HAP-1 (cell line): Measurements from ENCODE around the gene ISL1.
A peak's percentile ranks its signal among the peaks of the same experiment; 100 is the strongest.

Source experiments
- DNase-seq, 2 experiments: peaks; one replicate each; pipeline ENCODE4 v3.0.0-alpha.2; 2016 to 2020; ENCODE audit warnings: low spot score in 2 of 2
- H3K27me3 ChIP-seq: fragments of 250-450 bp; sonication (Bioruptor Pico); 2 replicates; pipeline ENCODE4 v1.5.1; 2020; ENCODE audit warnings: low read depth, mild to moderate bottlenecking, moderate library complexity
- H3K36me3 ChIP-seq: fragments of 250-450 bp; sonication (Bioruptor Pico); replicated peaks from 2 replicates; pipeline ENCODE4 v1.5.1; 2020; ENCODE audit warnings: mild to moderate bottlenecking
- H3K4me1 ChIP-seq: fragments of 250-450 bp; sonication (Bioruptor Pico); 2 replicates; pipeline ENCODE4 v1.5.1; 2020; ENCODE audit warnings: mild to moderate bottlenecking
- H3K4me3 ChIP-seq: fragments of 250-450 bp; sonication (Bioruptor Pico); 2 replicates; pipeline ENCODE4 v1.5.1; 2020; ENCODE audit warnings: mild to moderate bottlenecking, moderate library complexity
- H3K9me3 ChIP-seq: fragments of 250-450 bp; sonication (Bioruptor Pico); 2 replicates; pipeline ENCODE4 v1.5.1; 2020; ENCODE audit warnings: mild to moderate bottlenecking, moderate library complexity
- in situ Hi-C: fragments of 300-500 bp; cut with MboI; formaldehyde crosslinking; loops from 3 replicates; pipeline ENCODE4 v1.14.3; 2020; ENCODE audit warnings: low sequenced_read_pairs, inconsistent platforms, mixed read lengths

ISL1 gene

DNA sequence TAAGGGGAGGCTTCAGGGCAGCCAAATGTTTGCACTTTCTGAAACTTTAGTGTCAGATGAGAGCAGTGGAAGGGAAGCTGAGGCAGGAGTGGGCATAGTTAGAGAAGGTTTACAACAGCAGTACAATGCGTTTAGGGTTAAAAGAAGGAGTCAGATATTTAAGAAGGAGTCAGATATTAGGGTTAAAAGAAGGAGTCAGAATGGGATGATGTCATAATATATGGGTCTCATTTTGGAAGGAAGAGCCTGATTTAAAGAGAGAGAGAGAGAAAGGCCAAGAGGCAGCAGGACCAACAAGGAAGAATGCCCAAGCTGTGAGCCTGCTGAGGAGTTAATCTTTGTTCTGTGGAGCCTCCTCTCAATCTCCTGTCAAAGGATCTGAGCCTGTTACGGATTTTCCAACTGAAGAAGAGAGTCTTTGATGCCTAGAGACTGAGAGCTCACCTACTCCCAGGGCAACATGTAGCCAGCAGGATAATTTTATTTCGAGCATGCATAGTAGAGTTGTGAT lies 9.5 kb downstream of the ISL1 start:
- H3K4me3 ChIP-seq = no peak overlapping the region
- H3K27me3 ChIP-seq = no peaks in the 10 kb centered on the region
- no peak for DNase-seq
- peaks cover 3% of the 10 kb centered on the region; the same call in 1 of the 2 replicates for H3K4me1 ChIP-seq
- in situ Hi-C loops = no loop called here
- H3K9me3 ChIP-seq = no peaks in the 10 kb centered on the region
- no peaks in the 10 kb centered on the region; the same call in 1 of the 2 replicates for H3K36me3 ChIP-seq

DNA sequence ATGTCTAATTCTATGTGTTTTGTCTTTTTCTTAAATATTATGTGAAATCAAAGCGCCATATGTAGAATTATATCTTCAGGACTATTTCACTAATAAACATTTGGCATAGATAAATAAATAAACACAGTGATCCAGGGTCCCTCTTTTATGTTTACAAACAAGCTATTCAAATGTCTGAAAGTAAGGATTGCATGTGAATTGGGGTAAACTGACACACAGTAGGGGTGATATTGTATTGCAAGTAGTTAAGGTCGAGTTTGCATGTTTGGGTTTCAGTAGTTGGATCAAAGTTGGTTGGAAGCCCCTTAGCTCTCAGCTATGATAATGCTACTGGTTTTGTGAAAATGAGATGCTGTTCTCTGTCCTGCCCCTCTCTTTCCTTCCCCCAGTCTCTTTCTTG lies 11.4 kb downstream of the ISL1 start:
- in situ Hi-C loops = no loop called here
- Histone ChIP-seq H3K4me1 (0 out of 2 replicates have a peak, but pooled peaks cover 3% of the 10 kb centered on the region), H3K36me3 (no peaks in the 10 kb centered on the region; the same call in 1 of the 2 replicates), H3K4me3 (no peak overlapping the region), H3K27me3 (no peaks in the 10 kb centered on the region), H3K9me3 (no peaks in the 10 kb centered on the region)
- DNase-seq = no peak

DNA sequence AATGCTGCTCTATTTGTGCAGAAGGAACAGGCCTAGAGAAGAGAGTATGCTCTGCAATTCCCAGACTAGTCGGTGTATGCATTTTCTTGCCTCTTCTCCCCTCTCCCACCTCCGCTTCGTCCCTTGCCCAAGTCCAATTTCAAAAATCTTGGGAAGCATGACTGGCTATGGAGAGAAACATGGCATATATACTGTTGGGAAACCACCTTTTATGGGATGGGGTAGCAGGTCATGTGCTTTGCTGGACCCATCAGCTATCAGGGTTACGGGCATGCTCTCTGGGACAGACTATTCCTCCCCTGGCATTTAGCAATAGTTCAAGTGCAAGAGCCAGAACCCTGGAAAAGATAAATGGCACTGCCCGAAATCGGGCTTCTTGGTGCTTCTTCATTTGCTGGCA lies 12.0 kb downstream of the ISL1 start:
- Histone ChIP-seq H3K4me1 (0 out of 2 replicates have a peak, but pooled peaks cover 3% of the 10 kb centered on the region), H3K9me3 (no peaks in the 10 kb centered on the region), H3K27me3 (no peaks in the 10 kb centered on the region), H3K36me3 (no peaks in the 10 kb centered on the region; the same call in 1 of the 2 replicates), H3K4me3 (no peak overlapping the region)
- DNase-seq = no peak
- in situ Hi-C loops = no loop called here

DNA sequence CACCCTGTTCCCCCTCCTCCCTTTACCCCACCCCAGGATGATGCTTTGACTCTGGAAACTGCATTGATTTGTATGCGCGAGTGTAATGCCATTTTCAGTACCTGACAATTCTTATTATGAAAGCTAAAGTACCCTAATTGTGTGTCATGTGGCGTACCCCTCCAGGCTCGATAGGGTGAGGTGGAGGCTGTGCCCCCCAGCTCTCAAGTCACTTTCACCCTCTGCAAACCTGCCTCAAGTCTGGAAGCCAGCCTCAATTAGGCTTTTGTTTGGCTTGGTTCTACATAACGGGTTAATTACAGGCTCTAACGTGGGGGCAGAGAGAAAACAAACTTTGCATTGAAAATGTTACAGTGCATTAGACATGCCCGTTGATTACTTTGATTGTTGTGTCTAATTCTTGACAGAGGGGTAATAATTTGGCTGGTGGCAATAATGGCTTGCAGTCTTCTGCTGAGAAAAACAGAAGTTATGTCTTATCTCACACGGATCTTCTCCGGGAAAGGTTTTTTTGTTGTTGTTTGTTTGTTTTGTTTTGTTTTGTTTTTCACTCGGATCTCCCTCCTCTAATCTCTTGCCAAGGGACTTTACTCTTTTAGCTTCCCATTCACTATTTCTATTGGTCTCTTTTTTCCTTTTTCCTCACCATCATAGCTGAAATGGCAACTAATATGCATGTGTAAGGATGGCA lies 12.6 kb downstream of the ISL1 start:
- Histone ChIP-seq H3K4me1 (0 out of 2 replicates have a peak, but pooled peaks cover 3% of the 10 kb centered on the region), H3K9me3 (no peaks in the 10 kb centered on the region), H3K4me3 (no peak overlapping the region), H3K27me3 (no peaks in the 10 kb centered on the region), H3K36me3 (no peaks in the 10 kb centered on the region; the same call in 1 of the 2 replicates)
- in situ Hi-C loops = no loop called here
- no peak for DNase-seq

DNA sequence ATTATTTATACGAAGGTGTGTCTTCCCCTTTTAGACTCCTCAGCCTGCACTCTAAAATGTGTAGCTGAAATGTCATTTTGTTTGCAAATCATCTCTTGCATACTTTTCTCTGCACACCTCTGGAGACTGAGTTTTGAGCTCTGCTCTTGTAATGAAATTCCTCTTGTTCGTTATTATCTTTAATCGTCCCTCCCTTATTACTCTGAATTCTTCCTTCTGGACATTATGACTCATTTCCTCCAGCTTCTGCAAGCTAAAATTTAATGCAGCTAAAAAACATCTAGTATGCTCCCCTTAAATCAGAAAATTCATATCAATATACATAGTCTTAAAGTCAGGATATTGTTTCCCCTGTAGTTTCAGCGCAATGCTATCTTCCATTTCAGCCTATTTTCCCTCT lies 13.5 kb downstream of the ISL1 start:
- in situ Hi-C loops = no loop called here
- Histone ChIP-seq H3K27me3 (no peaks in the 10 kb centered on the region), H3K4me1 (0 out of 2 replicates have a peak, but pooled peaks cover 3% of the 10 kb centered on the region), H3K4me3 (no peak overlapping the region), H3K36me3 (no peaks in the 10 kb centered on the region; the same call in 1 of the 2 replicates), H3K9me3 (no peaks in the 10 kb centered on the region)
- DNase-seq = no peak

DNA sequence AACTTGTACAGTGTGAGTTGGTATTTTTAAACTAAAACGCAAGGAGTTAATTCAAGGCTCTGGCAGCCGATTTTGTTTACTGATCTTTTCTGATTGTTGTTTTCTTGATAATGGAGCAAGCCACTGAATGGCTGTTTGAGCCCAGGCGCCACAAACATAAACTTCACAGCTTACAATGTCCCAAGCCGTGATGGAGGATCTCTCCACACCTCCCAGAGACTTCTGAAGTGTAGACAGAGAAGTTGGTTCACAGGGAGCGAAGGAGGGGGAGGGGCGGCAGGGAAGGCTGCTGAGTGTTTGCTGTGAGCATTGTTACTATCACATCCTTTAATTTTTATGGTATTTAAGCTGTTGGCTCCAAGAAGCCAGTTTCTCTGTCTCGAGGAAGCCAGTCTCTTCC lies 14.7 kb downstream of the ISL1 start:
- no peak for DNase-seq
- Histone ChIP-seq H3K27me3 (no peaks in the 10 kb centered on the region), H3K4me3 (no peak overlapping the region), H3K36me3 (no peaks in the 10 kb centered on the region; the same call in 1 of the 2 replicates), H3K9me3 (no peaks in the 10 kb centered on the region), H3K4me1 (0 out of 2 replicates have a peak, but pooled peaks cover 3% of the 10 kb centered on the region)
- in situ Hi-C loops = no loop called here

DNA sequence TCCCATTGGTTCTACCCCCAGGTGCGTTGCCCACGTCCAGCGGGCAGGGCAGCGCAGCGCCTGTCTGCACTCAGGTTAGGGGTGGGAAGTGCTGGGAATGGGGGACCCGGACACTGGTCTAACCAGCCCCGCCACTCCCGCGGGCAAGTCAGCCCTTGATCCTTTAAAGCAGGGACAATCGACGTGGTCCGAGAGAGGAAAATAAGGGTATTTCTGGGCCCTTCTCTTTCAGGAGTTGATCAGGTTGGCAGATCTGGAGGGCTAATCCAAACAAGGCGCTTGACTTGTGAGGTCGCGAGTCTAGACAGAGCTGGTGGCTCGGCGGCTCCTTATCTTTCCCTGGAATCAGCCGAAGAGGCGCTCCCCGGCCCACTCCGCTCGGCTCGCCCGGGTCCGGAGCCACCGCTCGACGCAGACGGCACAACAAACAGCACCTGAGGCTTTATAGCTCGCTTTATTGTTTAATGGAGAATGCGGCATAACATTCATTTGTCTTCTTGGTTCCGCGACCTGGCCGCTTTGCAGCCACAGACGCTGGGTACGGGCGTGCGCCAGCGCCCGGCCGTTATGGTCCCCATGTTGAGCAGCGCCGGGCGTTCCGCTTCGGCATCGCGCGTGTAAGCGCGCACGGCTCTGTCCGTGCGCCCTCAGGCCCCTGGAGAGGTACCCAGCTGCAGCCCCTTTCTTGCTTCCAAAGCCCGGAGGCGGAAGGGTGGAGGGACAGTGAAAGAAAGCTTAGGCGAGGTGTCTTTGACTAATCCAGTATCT lies 15.8 kb downstream of the ISL1 start:
- Histone ChIP-seq H3K36me3 (no peaks in the 10 kb centered on the region; the same call in 1 of the 2 replicates), H3K9me3 (no peaks in the 10 kb centered on the region), H3K4me3 (no peak overlapping the region), H3K4me1 (0 out of 2 replicates have a peak, but pooled peaks cover 3% of the 10 kb centered on the region), H3K27me3 (no peaks in the 10 kb centered on the region)
- in situ Hi-C loops = no loop called here
- DNase-seq = no peak

DNA sequence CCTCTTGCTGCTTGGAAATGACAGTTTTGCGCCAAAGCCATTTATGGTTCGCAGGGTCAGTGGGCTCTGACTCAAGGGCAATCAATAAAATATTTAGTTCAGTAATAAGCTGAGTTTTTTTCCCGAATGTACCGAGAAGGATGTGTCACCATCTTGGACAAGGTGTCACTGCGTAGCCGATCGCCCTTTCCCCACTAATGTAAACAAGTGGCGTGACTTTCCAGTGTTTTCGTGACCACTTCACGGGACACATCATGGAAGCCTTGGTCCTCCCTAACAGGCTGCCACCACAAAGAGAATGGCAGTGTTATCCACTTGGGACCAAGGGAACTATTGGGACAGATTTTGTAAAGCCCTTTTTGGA lies 16.4 kb downstream of the ISL1 start:
- Histone ChIP-seq H3K36me3 (no peaks in the 10 kb centered on the region), H3K9me3 (no peaks in the 10 kb centered on the region), H3K4me1 (0 out of 2 replicates have a peak, but pooled peaks cover 3% of the 10 kb centered on the region), H3K4me3 (no peak overlapping the region), H3K27me3 (no peaks in the 10 kb centered on the region)
- in situ Hi-C loops = no loop called here
- DNase-seq = no peak

DNA sequence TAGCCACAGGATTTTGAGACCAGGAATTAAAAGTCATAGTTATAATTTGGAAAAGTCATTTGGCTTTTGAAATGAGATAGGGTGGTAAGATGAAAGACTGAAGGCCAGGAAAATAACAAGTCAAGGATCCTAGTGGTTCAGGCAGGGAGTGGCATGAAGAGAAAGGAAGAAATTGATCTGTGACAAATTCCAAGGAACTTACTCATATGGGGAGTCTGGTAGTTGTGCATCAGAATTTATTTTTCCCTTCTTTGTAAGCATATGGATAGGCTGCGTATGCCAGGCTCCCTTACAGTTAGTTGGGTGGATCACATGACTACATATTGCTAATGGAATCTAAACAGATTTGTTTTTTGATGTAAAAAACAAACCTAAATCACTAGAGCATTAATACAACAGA lies 21.0 kb downstream of the ISL1 start:
- no peaks in the 10 kb centered on the region for H3K4me1 ChIP-seq
- no peak for DNase-seq
- no peaks in the 10 kb centered on the region for H3K9me3 ChIP-seq
- no peaks in the 10 kb centered on the region for H3K36me3 ChIP-seq
- H3K4me3 ChIP-seq = no peak overlapping the region
- in situ Hi-C loops = no loop called here
- H3K27me3 ChIP-seq = no peaks in the 10 kb centered on the region

DNA sequence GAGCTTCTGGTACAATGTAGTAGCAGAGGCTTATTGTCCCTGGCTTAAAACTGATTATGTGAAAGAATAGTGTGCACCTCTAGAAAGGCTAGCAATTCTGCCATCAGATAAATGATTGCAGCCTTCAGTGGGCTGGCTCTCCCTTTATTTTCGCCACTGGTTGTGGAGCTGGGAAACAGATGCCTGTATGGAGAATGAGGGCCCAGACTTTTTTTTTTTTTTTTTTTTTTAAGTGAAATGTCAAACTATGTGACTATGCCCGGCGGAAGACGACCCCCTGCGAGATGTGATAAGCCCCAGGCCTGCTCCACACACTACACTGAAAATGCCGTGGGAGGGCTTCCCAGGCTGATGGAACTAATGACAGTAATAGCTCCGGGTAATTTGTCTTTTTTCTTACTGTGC lies 28.7 kb downstream of the ISL1 start:
- Histone ChIP-seq H3K4me1 (peaks cover 17% of the 10 kb centered on the region), H3K9me3 (no peaks in the 10 kb centered on the region)

DNA sequence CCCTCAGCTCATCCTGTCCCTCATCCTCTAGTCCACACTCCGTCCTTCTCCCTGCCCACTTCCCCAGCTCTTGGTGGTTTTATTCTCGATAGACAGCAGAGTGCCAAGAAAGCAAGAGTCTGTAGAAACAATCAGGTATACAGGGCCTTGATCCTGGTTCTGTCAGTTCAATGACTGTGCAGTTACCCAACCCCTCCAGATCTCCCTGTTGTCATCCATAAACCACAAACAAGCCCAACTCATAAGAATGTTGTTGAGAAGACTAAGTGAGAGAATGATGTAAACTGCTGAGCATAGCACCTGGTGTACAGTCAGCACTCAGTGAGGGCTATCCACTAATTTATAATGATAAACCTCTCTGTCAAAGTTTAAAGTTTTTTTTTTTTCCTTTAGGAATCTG lies 31.3 kb downstream of the ISL1 start:
- Histone ChIP-seq H3K27me3 (no peaks in the 10 kb centered on the region), H3K4me1 (peaks cover 17% of the 10 kb centered on the region), H3K4me3 (no peak overlapping the region), H3K36me3 (no peaks in the 10 kb centered on the region), H3K9me3 (no peaks in the 10 kb centered on the region)
- in situ Hi-C loops = no loop called here
- DNase-seq = no peak

More for the DNA sequence above, 28.7 kb downstream of the ISL1 start:
- Histone ChIP-seq H3K36me3 (no peaks in the 10 kb centered on the region), H3K4me3 (no peak overlapping the region), H3K27me3 (no peaks in the 10 kb centered on the region)
- in situ Hi-C loops = no loop called here
- peak; percentile 58 to 75 for DNase-seq

DNA sequence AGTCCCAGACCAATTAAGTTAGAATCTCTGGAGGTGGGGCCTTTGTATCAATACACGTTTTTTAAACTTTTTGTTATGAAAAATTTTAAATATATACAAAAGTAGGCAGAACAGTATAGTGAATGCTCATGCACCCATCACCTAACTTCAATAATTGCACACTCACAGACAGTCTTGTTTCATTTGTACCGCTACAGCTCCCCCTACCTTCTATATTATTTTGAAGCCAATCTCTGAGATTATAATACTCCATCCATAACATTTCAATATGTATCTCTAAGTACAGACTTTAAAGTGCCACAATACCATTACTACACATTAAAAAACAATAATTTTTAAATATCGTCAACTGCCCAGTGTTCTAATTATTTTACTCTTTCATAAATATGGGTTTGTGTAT lies 32.9 kb downstream of the ISL1 start:
- H3K9me3 ChIP-seq = no peaks in the 10 kb centered on the region

DNA sequence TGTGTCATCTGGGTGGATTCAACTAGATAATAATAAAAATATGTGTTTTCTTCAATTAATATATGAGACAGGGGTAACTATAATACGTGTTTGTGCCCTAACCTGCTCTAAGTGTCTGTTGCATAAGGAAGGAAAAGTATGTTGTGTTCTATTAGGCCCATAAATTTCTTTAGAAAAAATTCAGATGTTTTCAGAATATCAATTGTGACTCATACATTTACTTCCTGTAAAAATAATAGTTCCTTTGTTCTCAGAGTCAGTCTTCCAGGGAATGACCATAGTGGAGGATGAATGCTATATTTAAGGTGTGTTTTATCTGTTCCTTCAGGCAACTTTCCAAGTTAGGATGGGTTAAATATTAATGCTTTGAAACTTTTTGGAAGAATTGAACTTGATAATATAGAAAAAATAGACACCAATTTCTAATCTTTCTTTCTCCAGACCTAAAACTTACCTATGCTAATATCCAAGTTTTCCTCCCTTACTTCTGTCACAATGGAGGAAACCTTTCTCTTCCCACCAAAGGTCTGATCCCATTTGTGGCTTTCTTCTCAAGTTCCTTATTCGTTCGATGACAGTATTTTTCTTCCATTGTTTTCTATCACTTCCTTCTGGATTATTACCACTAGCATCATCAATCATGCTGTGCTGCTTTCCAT lies 49.9 kb downstream of the ISL1 start:
- Histone ChIP-seq H3K27me3 (no peaks in the 10 kb centered on the region), H3K4me1 (no peaks in the 10 kb centered on the region), H3K36me3 (no peaks in the 10 kb centered on the region), H3K9me3 (no peaks in the 10 kb centered on the region), H3K4me3 (no peak overlapping the region)
- DNase-seq = no peak
- in situ Hi-C loops = no loop called here

More for the DNA sequence above, 32.9 kb downstream of the ISL1 start:
- H3K4me1 ChIP-seq = peaks cover 14% of the 10 kb centered on the region
- H3K36me3 ChIP-seq = no peaks in the 10 kb centered on the region
- no peak overlapping the region for H3K4me3 ChIP-seq
- DNase-seq = no peak
- H3K27me3 ChIP-seq = no peaks in the 10 kb centered on the region
- in situ Hi-C loops = no loop called here
